Hepatocyte (in vitro differentiated cells): ENCODE measurements around the gene SCUBE2. TPM values are rescaled to one million over a fixed set of nuclear protein-coding genes. Genes with fewer than 3 reads are reported as not detected.

ENCODE experiments used
- DNase-seq: peaks from one replicate; pipeline ENCODE4 v3.0.0-alpha.2; 2016; ENCODE audit warnings: low spot score
- H2AFZ ChIP-seq: fragments of 200-600 bp; sonication (generic); 2 replicates; pipeline ENCODE4 v1.6.0; 2016; ENCODE audit warnings: antibody characterized with exemption, mild to moderate bottlenecking
- H3K27ac ChIP-seq: fragments of 200-600 bp; sonication (generic); 2 replicates; pipeline ENCODE4 v1.5.1; 2016; ENCODE audit warnings: mild to moderate bottlenecking
- H3K27me3 ChIP-seq: fragments of 200-600 bp; sonication (generic); 2 replicates; pipeline ENCODE4 v1.6.1; 2016
- H3K36me3 ChIP-seq: fragments of 200-600 bp; sonication (generic); replicated peaks from 2 replicates; pipeline ENCODE4 v1.5.1; 2016; ENCODE audit warnings: low read depth; ENCODE audit not compliant: insufficient read depth
- H3K4me1 ChIP-seq: fragments of 200-600 bp; sonication (generic); 2 replicates; pipeline ENCODE4 v1.5.1; 2016; ENCODE audit warnings: mild to moderate bottlenecking, moderate library complexity; ENCODE audit not compliant: insufficient read depth
- H3K4me2 ChIP-seq: fragments of 200-600 bp; sonication (generic); 2 replicates; pipeline ENCODE4 v1.6.0; 2016
- H3K4me3 ChIP-seq: fragments of 200-600 bp; sonication (generic); 2 replicates; pipeline ENCODE4 v1.5.1; 2016; ENCODE audit warnings: mild to moderate bottlenecking
- H3K79me2 ChIP-seq: fragments of 200-600 bp; sonication (generic); 2 replicates; pipeline ENCODE4 v1.6.0; 2017; ENCODE audit warnings: mild to moderate bottlenecking
- H3K9me2 ChIP-seq: fragments of 200-600 bp; sonication (generic); replicated peaks from 2 replicates; pipeline ENCODE4 v1.6.0; 2017; ENCODE audit warnings: mild to moderate bottlenecking; ENCODE audit not compliant: insufficient read depth
- H3K9me3 ChIP-seq: fragments of 200-600 bp; sonication (generic); 2 replicates; pipeline ENCODE4 v1.5.1; 2016; ENCODE audit warnings: low read depth, mild to moderate bottlenecking
- H4K20me1 ChIP-seq: fragments of 200-600 bp; sonication (generic); 2 replicates; pipeline ENCODE4 v1.6.0; 2016; ENCODE audit warnings: mild to moderate bottlenecking; ENCODE audit not compliant: insufficient read depth, poor library complexity, severe bottlenecking
- CTCF ChIP-seq: fragments of 200-600 bp; sonication (generic); IDR thresholded peaks from 2 replicates; pipeline ENCODE4 v1.5.1; 2016; ENCODE audit warnings: antibody characterized with exemption, mild to moderate bottlenecking; ENCODE audit not compliant: poor library complexity
- EZH2 ChIP-seq: fragments of 200-600 bp; sonication (generic); IDR thresholded peaks from 2 replicates; pipeline ENCODE4 v1.6.1; 2016; ENCODE audit warnings: antibody characterized with exemption, mild to moderate bottlenecking, borderline replicate concordance
- EZH2phosphoT487 ChIP-seq: fragments of 200-600 bp; sonication (generic); IDR thresholded peaks from one replicate; pipeline ENCODE4 v1.6.1; 2018; ENCODE audit warnings: antibody characterized with exemption, mild to moderate bottlenecking, low read depth, moderate library complexity; ENCODE audit not compliant: unreplicated experiment, severe bottlenecking
- WGBS: methylation state at CpG from one replicate; pipeline ENCODE4 v1.1.6; 2016; ENCODE audit warnings: low lambda C conversion rate; ENCODE audit errors: missing lambda C conversion rate; 5-methylcytosine and 5-hydroxymethylcytosine counted together
- polyA plus RNA-seq: library from polyadenylated mRNA; unstranded; fragments of >200 nt; fragmentation: Nextera tagmentation; extraction: Ambion mirVana; gene quantifications from 2 replicates; pipeline ENCODE4 v1.2.1, GENCODE V29; 2016
- total RNA-seq: library from RNA; depleted of rRNA; stranded (reverse); fragments of >200 nt; gene quantifications from 2 replicates; pipeline ENCODE4 v1.2.3, GENCODE V29; 2014

The SCUBE2 gene
- total and polyA plus RNA-seq, 2 experiments from 2014 or later: 8.6 to 8.9 TPM

- Histone ChIP-seq H3K36me3 (no peaks in the 10 kb centered on the region), H3K9me3 (no peaks in the 10 kb centered on the region), H3K27ac (no peak overlapping the region), H3K4me3 (no peak overlapping the region), H2AFZ (no peak overlapping the region), H3K9me2 (no peaks in the 10 kb centered on the region), H3K79me2 (no peaks in the 10 kb centered on the region), H4K20me1 (no peaks in the 10 kb centered on the region), H3K27me3 (peaks cover 38% of the 10 kb centered on the region), H3K4me1 (no peaks in the 10 kb centered on the region), H3K4me2 (no peak overlapping the region)
- DNase-seq: no peak
- 84% methylated on average over 3 of the region's 3 CpGs for WGBS
- TF ChIP-seq EZH2: no peak
- no peak for TF ChIP-seq CTCF
- TF ChIP-seq EZH2phosphoT487: no peak
Measured at GRCh38 chr11:8997451-8997850, 93.9 kb downstream of the SCUBE2 start.

GRCh38 chr11:8989453-8989852, 101.9 kb downstream of the SCUBE2 start:
- WGBS: 92% methylated on average over 1 of the region's 1 CpG
- no peaks in the 10 kb centered on the region for H3K36me3 ChIP-seq
- TF ChIP-seq CTCF (no peak), EZH2phosphoT487 (no peak), EZH2 (no peak)
- H4K20me1 ChIP-seq: no peaks in the 10 kb centered on the region
- H3K4me2 ChIP-seq: no peak overlapping the region
- no peaks in the 10 kb centered on the region for H3K9me2 ChIP-seq
- DNase-seq: no peak
- H3K27me3 ChIP-seq: peaks cover 3% of the 10 kb centered on the region
- H3K4me1 ChIP-seq: no peaks in the 10 kb centered on the region
- H3K79me2 ChIP-seq: no peaks in the 10 kb centered on the region
- H3K27ac ChIP-seq: no peak overlapping the region
- no peak overlapping the region for H3K4me3 ChIP-seq
- H2AFZ ChIP-seq: no peak overlapping the region
- no peaks in the 10 kb centered on the region for H3K9me3 ChIP-seq

GRCh38 chr11:8988329-8989234, 102.8 kb downstream of the SCUBE2 start:
- DNase-seq: peak; percentile 36
- WGBS: 56% methylated on average over 3 of the region's 3 CpGs

More at GRCh38 chr11:8988329-8989234, 102.8 kb downstream of the SCUBE2 start:
- Histone ChIP-seq H3K27me3 (no peaks in the 10 kb centered on the region), H3K36me3 (no peaks in the 10 kb centered on the region), H3K9me2 (no peaks in the 10 kb centered on the region), H2AFZ (no peak overlapping the region), H3K4me3 (no peak overlapping the region), H3K4me1 (no peaks in the 10 kb centered on the region), H3K27ac (no peak overlapping the region), H3K79me2 (no peaks in the 10 kb centered on the region), H3K4me2 (no peak overlapping the region), H3K9me3 (no peaks in the 10 kb centered on the region), H4K20me1 (no peaks in the 10 kb centered on the region)
- TF ChIP-seq EZH2 (no peak), EZH2phosphoT487 (no peak), CTCF (no peak)
